ENCODE measurements around the gene DNAH6. TPM values are rescaled to one million over a fixed set of nuclear protein-coding genes. Genes with fewer than 3 reads are reported as not detected.

The DNAH6 gene
- total and polyA plus RNA-seq, 10 of the 15 experiments (the other 5 are each of a cell fraction or from before 2014, with no cell fraction given) = 0.07 to 1.0 (median 0.29) TPM

DNA sequence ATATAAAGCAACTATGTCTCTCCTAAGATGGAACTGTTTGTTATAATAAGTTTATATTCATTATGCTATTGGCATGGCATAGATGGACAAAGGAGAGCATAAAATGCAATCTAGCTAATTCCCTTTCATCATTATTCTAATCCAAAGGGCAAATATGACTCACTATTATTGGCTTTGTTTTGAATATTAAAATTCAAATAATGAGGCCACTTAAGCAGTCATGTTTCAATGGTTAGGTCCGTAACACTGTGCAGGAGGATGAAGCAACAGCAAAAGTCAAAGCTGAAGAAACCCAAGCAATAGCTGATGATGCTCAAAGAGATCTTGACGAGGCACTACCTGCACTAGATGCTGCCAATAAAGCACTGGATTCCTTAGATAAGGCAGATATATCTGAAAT lies 187.5 kb downstream of the DNAH6 start (continued):
- TF ChIP-seq, protein P1, sequence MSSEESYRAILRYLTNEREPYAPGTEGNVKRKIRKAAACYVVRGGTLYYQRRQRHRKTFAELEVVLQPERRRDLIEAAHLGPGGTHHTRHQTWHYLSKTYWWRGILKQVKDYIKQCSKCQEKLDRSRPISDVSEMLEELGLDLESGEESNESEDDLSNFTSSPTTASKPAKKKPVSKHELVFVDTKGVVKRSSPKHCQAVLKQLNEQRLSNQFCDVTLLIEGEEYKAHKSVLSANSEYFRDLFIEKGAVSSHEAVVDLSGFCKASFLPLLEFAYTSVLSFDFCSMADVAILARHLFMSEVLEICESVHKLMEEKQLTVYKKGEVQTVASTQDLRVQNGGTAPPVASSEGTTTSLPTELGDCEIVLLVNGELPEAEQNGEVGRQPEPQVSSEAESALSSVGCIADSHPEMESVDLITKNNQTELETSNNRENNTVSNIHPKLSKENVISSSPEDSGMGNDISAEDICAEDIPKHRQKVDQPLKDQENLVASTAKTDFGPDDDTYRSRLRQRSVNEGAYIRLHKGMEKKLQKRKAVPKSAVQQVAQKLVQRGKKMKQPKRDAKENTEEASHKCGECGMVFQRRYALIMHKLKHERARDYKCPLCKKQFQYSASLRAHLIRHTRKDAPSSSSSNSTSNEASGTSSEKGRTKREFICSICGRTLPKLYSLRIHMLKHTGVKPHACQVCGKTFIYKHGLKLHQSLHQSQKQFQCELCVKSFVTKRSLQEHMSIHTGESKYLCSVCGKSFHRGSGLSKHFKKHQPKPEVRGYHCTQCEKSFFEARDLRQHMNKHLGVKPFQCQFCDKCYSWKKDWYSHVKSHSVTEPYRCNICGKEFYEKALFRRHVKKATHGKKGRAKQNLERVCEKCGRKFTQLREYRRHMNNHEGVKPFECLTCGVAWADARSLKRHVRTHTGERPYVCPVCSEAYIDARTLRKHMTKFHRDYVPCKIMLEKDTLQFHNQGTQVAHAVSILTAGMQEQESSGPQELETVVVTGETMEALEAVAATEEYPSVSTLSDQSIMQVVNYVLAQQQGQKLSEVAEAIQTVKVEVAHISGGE (CRISPR knock-in tag; IDR thresholded peaks at IDR 0.05) = no peak
- TF ChIP-seq, protein P2, sequence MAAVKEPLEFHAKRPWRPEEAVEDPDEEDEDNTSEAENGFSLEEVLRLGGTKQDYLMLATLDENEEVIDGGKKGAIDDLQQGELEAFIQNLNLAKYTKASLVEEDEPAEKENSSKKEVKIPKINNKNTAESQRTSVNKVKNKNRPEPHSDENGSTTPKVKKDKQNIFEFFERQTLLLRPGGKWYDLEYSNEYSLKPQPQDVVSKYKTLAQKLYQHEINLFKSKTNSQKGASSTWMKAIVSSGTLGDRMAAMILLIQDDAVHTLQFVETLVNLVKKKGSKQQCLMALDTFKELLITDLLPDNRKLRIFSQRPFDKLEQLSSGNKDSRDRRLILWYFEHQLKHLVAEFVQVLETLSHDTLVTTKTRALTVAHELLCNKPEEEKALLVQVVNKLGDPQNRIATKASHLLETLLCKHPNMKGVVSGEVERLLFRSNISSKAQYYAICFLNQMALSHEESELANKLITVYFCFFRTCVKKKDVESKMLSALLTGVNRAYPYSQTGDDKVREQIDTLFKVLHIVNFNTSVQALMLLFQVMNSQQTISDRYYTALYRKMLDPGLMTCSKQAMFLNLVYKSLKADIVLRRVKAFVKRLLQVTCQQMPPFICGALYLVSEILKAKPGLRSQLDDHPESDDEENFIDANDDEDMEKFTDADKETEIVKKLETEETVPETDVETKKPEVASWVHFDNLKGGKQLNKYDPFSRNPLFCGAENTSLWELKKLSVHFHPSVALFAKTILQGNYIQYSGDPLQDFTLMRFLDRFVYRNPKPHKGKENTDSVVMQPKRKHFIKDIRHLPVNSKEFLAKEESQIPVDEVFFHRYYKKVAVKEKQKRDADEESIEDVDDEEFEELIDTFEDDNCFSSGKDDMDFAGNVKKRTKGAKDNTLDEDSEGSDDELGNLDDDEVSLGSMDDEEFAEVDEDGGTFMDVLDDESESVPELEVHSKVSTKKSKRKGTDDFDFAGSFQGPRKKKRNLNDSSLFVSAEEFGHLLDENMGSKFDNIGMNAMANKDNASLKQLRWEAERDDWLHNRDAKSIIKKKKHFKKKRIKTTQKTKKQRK (IDR thresholded peaks at IDR 0.05; ENCODE audit: low read depth, low read length) = no peak
- TF ChIP-seq NRF1 (conservative IDR thresholded peaks at IDR 0.05; ENCODE audit: low read depth, low read length) = no peak
- TF ChIP-seq SMAD5 (IDR thresholded peaks at IDR 0.05; ENCODE audit: low read depth) = no peak

Measured in GM12878 (cell line).